ENCODE data around the gene BCO1.

Gene BCO1

GRCh38 chr16:81276323-81276722 lies 37.8 kb downstream of the BCO1 start:
- no peak for DNase-seq

- no peak for DNase-seq
Measured at GRCh38 chr16:81277541-81278080, 39.1 kb downstream of the BCO1 start.

GRCh38 chr16:81278526-81278925 lies 40.0 kb downstream of the BCO1 start:
- DNase-seq: no peak

GRCh38 chr16:81279392-81279791 lies 40.9 kb downstream of the BCO1 start:
- DNase-seq: no peak

- no peak for DNase-seq
Measured at GRCh38 chr16:81280393-81280792, 41.9 kb downstream of the BCO1 start.

GRCh38 chr16:81283044-81283443 lies 44.6 kb downstream of the BCO1 start:
- no peak for DNase-seq

- DNase-seq: no peak
Measured at GRCh38 chr16:81284995-81285600, 46.6 kb downstream of the BCO1 start.

GRCh38 chr16:81286190-81286589 lies 47.7 kb downstream of the BCO1 start:
- no peak for DNase-seq

- DNase-seq: no peak
Measured at GRCh38 chr16:81291117-81291516, 52.6 kb downstream of the BCO1 start.

- DNase-seq: no peak
Measured at GRCh38 chr16:81292936-81293335, 54.4 kb downstream of the BCO1 start.

- DNase-seq: no peak
Measured at GRCh38 chr16:81293909-81294802, 55.7 kb downstream of the BCO1 start.

GRCh38 chr16:81296631-81297030 lies 58.1 kb downstream of the BCO1 start:
- no peak for DNase-seq

- DNase-seq: no peak
Measured at GRCh38 chr16:81307770-81308169, 69.3 kb downstream of the BCO1 start.

GRCh38 chr16:81310045-81310644 lies 71.7 kb downstream of the BCO1 start:
- DNase-seq: no peak

- DNase-seq: no peak
Measured at GRCh38 chr16:81311762-81312161, 73.3 kb downstream of the BCO1 start.

- no peak for DNase-seq
Measured at GRCh38 chr16:81313701-81314602, 75.5 kb downstream of the BCO1 start.

- DNase-seq: peak; percentile 93
Measured at GRCh38 chr16:81314603-81315270, 76.2 kb downstream of the BCO1 start, which contains the start of gene GAN. GAN (plus strand) TSS chr16:81314962; CDS start chr16:81315114, 152 bp downstream.

- peak; percentile 9 for DNase-seq
Measured at GRCh38 chr16:81315271-81316175, 77.0 kb downstream of the BCO1 start.

GRCh38 chr16:81316176-81316496 lies 77.6 kb downstream of the BCO1 start:
- DNase-seq: no peak

- DNase-seq: no peak
Measured at GRCh38 chr16:81318711-81319110, 80.2 kb downstream of the BCO1 start.
